D341Med (cell line): Measurements from ENCODE around the gene STOM.
A peak's percentile ranks its signal among the peaks of the same experiment; 100 is the strongest.
"Not testable (repeated sequence)": the region's sequence is repeated elsewhere in the genome, so short reads cannot be mapped to it uniquely, and the experiment has no call there.

Experiments
- DNase-seq: peaks from one replicate; pipeline ENCODE4 v3.0.0; 2012; ENCODE audit warnings: low spot score

The STOM gene, protein sequence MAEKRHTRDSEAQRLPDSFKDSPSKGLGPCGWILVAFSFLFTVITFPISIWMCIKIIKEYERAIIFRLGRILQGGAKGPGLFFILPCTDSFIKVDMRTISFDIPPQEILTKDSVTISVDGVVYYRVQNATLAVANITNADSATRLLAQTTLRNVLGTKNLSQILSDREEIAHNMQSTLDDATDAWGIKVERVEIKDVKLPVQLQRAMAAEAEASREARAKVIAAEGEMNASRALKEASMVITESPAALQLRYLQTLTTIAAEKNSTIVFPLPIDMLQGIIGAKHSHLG

DNA sequence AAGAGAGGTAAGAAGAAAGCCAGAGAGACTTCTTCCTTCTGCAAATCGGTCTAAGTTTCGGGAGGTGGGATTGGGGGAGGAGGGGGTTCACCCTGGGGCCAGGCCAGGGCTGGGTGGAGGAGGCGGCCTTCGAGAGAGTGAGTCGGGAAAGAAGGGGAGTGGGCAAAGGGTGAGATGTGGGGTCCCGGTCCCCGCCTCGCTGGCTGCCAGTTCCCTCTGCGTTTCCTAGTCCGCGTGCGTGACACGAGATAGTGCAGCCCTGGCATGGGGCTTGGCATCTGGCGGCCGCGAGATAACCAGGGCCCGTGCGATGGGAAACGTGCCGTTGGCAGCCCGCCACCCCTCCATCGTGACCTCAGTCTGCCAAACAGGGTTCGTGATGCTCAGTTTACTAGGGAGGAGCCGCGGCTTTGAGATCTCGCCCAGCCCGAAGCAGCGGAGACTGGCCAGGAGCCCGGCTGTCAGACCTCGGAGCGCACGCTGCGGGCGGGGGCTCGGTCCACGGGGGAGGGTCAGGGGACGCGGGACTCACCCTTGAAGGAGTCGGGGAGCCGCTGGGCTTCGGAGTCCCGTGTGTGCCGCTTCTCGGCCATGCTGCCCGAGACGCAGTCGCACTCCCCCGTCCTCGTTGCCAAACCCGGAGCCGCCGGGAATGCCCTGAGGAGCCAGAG lies at the start of gene STOM:
Gene STOM (minus strand): TSS at position 656 of the 671 bp plus-strand sequence. CDS start 63 bp downstream, at position 593.
- peak; percentile 55 for DNase-seq

DNA sequence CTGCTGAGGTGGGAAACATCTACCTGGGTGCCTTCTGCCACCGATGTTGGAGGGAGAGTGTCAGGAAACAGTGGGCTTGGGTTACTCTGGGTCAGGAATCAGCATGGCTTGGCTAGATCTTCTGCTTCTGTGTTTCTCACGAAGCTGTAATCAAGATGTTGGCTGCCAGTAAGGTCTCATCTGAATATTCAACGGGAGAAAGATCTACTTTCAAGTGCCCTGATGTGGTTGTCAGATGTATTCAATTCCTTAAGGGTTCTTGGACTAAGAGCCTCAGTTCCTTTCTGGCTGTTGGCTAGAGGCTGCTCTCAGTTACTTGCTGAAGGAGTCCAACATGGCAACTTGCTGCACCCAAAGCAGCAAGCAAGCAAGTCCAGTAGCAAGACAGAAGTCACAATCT lies 41.9 kb upstream of the STOM start:
- no peak for DNase-seq

DNA sequence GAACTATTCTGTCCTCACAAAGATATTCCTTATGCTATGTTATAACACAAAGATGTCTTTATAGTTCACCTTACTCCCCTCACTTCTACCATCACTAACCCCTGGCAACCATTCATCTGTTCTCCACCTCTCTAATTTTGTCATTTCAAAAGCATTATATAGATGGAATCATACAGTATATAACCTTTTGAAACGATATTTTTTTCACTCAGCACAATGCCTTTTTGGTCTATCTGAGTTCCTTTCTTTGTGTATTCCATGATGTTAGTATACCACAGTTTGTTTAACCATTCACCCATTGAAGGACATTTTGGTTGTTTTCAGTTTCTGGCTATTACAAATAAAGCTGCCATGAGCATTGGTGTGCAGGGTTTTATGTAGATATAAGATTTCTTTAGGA lies 35.8 kb upstream of the STOM start:
- no peak for DNase-seq

DNA sequence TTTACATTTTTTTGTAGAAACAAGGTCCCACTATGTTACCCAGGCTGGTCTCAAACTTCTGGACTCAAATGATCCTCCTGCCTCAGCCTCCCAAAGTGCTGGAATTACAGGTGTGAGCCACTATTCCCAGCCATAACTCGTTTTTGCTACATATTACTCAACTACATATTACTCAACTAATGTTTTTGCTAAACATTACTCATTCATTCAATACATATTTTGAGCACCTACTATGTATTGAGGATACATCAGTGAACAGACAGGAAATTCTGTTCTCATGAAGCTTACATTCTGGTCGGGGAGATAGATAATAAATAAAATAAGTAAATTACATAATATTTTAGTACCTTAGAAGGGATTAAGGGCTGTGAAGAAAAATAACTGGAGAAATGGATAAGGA lies 34.9 kb upstream of the STOM start:
- no peak for DNase-seq

DNA sequence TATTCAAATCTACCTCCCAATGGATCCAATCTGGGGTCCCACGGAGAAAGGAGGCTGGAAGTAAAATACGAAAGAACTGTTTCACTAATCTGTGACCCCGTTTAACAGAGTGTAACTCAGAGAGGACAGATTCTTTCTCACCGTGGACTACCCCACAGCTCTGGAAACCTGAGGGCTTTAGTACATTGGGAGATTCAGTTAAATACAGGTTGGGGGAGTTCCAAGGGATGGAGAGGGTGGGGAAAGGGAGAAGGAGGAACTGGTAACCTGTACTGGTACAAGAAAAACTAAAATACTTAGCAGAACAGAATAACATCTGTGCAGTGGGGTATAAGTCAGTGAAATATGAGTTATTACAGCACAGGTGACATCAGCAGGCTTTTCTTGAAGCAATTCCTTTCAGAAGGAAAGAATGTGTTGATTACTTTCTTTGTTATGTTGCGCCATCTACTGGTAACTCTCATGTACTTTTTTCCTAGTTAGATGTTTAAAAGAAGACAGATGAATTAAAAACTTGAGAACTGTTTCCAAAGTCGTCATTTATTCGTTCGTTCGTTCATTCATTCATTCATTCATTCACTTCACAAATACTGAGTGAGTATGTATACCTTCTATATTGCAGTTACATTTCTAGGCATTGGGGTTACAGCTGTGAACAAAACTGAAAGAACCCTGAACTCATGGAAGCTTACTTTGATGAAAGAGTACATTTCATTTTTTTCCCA lies 30.0 kb upstream of the STOM start:
- DNase-seq = peak; percentile 37

DNA sequence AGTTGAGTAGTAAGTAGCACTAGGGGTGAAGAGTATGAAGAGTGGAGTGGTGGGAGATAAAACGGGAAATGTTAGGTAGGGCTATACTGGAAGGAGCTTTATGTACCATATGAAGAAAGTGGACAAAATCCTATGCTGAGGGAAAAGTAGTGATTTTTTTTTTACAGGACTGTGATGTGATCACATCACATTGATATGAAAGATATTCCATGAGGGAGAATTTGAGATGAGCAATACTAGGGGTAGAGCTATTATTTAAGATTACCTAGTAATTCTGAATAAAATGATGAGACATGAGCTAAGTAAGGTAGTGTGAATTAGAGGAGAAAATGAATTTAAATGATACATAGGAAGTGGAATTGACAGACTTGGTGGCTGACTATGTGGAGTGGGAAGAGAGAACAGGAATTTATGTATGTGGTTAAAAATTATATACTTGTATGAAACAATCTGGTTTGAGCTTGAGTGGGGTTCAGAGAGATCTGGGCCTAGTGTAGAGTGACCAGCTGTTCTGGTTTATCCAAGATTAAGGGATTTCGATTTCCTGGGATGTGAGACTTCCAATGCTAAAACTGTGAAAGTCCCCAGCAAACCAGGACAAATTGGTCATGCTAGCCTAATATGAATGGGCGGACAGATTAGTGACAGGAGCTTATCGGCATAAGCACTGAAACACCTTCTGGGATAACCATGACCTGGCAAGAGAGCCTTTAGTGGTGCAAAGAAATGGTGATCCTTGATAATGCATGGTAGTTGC lies 29.3 kb upstream of the STOM start:
- DNase-seq = no peak

DNA sequence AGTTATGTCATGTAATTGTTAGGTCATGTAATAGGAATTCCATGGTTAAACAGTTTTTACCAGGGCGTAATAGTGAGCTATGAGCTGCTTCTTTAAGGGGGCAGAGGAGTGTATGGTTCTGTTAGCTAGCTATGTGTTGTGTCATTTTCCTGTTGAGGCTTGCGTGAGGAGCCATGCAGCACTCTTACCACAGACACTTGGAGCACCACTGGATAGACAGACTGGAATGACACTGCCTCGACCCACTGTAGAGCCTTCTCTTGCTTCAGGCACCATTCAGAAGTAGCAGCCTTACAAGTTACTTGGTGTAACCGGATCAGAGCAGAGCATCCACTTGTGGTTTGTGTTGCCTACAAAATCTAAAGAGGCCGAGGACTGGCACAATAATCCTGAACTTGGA lies 28.3 kb upstream of the STOM start:
- DNase-seq = no peak

DNA sequence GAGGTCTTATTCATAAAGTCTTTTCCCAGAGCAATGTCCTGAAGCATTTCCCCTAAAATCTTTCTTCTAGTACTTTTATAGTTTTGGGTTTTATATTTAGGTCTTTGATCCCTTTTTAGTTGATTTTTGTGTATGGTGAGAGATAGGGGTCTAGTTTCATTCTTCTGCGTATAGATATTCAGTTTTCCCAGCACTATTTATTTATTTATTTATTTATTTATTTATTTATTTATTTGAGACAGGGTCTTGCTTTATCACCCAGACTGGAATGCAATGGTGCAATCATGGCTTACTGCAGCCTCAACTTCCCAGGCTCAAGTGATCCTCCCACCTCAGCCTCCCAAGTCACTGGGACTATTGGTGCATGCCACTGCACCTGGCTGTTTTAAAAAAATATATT lies 27.2 kb upstream of the STOM start:
- DNase-seq = not testable (repeated sequence)

DNA sequence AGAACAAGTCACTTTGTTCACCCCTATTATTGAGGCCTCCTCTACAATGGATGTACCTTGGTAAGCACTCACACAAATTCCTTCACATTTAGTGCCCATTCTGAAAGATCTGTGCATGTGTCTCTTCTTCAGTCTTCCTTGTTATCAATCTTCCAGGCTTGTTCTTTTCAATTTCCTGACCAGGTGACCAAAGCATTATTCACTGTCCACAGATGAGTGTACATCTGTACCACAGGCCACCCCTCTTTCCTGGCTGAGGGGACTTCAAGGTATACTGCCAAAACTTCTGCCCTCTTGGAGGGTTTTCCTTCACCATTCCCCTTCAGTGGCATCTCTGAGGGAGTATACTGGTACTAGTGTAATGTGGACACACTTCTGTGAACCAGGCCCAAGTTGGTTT lies 25.5 kb upstream of the STOM start:
- DNase-seq = no peak

DNA sequence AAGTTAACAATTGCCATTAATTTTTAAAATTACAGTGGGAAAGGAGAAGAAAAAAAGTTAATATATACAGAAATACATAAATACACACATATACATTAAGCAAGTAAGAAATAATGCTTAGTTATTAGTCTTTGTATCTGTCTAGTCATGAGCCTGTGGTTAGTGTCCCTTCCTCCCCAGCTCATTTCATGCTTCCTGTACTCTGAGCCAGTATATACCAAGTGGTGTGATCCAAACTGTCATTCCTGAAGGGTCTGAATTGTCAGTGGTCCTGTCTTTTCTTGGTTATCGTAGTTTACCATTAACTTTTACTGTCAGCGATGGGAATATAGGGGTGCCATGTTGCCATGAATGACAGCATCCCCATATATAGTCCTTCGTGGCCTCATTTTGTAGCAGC lies 24.2 kb upstream of the STOM start:
- no peak for DNase-seq

DNA sequence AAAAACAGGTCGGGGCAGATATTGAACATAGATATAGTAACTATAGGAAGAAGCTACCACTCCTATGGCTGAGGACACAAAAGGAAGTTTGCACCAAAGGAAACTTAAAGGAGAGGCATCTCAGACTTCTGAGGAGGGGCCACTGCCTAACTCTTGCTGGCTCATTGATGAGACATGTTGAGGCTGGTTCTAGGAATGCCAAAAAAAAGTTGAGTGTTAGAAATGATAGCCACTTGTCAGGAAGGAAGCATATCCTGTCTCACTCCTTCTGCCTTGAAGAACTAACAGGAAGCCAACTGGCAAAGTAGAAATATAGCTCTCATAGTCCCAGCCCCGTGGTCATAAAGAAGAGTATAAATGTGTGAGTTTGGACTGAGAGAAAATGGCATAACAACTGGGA lies 23.3 kb upstream of the STOM start:
- DNase-seq = no peak

DNA sequence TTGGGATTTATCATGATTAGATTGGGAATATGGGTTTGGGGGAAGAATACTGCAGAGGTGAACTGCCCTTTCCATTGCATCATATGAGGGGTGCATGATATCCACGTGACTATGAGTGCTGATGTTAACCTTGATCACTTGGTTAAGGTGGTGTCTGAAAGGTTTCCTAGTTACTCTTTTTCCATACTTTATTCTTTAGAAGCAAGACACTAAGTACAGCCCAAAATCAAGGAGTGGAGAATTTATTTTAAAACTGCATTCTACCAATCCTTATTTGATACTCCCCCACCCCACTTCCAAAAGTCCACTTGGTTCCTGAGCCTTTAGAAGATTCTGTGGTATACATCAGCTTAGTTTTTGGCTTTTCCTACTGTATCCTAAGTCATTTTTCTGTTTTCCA lies 20.3 kb upstream of the STOM start:
- DNase-seq = no peak

DNA sequence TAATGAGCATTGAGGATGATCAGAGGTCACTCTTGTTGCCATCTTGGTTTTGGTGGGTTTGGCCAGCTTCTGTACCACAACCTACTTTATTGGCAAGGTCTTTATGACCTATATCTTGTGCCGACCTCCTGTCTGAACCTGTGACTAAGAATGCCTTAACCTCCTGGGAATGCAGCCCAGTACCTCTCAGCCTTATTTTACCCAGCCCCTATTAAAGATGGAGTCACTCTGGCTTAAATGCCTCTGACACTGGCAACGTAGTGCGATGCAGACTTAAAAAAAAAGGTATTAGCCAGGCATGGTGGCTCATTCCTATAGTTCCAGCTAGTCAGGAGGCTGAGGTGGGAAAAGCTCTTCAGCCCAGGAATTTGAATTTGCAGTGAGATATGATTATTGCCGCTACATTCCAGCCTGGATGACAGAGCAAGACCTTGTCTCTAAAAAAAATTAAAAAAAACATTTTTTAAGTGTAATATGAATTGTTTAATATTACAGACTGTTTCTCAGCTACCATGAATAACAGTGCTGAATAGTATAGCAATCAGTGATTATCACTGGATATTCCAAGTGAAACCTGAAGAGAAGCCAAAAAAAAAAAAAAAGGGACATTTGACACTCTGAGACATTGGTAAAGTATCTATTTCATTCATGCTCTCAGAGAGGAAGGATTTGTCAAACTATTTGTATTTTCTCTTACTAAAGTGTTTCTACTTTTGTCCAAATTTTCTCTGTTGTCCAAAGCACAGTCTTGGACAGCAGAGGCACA lies 18.3 kb upstream of the STOM start:
- DNase-seq = no peak

DNA sequence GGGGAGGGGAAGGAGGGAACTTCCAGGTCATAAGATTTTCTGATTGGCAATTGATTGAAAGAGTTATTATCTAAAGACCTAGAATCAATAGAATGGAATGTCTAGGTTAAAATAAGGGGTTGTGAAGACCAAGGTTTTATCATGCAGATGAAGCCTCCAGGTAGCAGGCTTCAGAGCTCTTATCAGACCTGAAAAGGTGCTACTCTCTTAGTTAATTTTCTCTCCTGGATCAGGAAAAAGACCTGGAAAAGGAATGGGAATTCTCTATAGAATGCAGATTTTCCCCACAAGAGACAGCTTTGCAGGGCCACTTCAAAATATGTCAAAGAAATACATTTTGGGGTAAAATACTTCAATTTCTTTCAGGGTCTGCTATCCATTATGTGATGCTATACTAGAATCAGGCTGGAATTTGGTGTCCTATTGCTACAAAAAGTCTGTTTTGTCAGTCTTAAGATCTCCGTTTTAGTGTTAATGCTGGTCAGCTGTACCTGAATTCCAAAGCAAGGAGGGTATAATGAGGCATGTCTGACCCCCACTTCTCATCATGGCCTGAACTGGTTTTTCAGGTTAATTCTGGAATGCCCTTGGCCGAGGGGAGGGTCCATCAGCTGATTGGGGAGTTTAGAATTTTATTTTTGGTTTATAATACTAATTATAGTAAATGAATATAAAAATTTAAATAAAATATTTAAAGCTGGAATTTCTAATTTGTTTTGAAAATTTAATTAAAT lies 16.6 kb upstream of the STOM start:
- DNase-seq = no peak

DNA sequence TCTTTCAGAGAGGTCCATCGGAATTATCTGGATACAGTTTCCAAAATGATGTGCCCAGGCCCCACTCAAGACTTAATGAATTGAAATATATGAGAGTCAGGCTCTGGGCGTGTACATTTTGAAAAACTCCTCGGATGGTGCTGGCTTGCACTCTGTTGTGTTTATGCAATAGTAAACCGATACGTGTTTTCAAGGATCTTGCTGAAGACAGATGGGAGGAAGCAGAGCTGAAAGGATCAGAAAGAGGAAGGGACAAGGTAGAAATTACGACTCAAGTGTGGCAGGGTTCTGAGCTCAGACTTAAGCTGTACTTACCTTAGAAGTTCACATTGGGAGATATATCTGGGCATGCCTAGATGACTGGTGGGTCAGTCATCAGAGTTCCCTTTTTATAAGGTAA lies 13.7 kb upstream of the STOM start:
- no peak for DNase-seq

DNA sequence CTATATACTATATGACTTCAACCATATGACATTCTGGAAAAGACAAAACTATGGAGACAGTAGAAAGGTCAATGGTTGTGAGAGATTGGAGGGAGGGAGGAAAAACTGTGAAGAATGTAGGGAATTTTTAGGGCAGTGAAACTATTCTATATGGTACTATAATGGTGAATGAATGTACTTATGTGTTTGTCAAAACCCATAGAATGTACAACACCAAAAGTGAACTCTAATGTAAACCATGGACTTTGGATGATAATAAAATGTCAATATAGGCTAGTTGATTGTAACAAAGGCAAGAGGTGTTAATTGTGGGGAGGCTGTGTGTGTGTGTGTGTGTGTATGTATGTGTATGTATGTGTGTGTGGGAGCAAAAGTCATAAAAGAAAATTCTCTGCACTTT lies 10.8 kb upstream of the STOM start:
- no peak for DNase-seq

DNA sequence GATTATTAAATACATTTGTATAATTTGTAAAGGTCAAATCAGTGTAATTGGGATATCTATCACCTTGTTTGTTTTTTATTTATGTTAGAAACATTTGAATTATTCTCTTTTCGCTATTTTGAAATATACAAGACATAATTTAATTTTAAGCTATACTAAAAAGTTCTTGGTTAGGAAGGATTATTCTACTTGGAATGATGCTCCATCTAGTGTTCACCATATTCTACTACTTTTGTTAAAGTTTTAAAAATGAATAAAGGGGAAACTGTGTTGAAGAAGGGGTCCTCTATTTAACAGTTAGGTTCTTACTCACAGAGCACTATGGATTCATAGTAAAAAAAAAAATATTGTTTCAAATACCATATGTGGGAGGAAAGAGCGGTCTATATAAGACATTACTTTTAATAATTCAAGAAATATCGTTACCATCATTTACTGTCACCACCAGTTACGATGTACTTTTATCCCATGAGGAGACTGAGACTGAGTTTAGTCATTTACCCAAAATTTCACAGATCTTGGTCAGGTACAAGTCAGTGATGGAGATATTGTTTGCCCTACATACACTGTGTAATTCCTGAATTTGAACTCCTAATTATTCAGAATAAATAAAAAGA lies 6.3 kb upstream of the STOM start:
- no peak for DNase-seq

DNA sequence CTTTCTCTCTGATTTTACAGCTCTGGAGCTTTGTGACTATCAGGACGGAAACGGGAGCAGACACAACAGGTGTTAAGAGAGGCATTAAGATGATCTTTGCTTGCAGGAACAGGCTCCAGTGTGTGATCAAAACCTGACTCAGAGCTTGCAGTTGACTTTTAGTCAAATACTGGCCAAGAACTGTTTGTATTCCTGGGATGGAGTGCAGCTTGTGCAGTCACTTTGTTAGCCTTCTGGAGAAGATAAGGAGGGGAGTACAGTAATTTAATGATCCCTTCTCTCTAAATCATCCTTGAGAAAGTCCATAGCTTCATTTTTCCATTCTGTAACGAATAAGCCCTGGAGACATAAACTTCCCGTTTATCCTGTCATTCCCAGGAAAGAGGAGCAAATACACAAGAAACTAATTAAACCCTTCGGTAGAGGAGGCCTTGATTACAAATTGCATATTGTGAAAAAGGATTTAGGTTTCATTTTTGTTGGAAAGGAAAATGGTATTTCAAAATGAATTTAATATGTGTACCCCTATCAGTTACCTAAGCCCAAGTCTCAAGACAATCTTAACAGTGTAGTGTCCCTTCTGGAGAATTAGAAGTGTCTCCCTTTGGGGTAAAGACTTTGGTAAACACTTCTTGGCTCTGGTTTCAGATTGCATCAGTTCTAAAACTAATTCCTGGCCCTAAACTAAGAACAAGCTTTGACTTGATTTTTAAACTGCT lies 3.1 kb upstream of the STOM start:
- no peak for DNase-seq

DNA sequence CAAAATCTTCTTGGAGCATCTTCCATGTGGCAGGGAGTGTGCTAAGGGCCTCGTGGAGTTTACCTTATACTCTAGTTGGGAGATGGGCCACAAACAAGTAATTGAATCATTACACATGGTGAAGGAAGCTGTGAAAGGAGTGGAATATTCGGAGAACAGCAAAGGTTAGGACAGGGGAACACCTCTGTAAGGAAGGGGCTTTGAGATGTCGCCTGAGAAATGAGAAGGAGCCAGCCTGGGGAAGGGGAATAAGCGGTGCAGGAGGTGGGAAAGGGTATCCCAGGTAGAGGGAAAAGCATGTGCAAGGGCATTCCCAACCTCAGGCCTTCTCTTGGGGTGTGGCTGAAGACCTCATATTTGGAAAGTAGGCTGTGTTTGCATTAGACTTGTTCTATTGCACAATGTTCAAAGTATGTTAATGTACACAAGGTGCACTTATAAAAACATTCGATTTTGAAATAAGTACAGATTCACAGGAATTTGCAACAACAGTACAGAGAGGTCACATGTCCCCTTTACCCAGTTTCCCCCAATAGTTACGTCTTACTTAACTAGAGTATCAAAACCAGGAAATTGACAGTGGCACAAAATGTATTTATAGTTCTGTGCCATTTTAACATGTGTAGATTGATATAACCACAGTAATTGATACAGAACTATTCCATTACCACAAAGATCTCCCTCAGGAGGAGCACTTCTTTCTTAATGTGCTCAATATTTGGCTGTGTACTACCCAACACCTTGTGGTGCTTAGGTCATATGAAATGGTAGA lies 2.4 kb upstream of the STOM start:
- DNase-seq = no peak
